SH-SY5Y (cell line): ENCODE data around the gene GPRASP2.

Experiments
- GATA2 ChIP-seq: IDR thresholded peaks from 2 replicates; pipeline ENCODE4 v1.6.1; 2011; ENCODE audit warnings: mild to moderate bottlenecking, low read depth, low read length
- GATA3 ChIP-seq: IDR thresholded peaks from 2 replicates; pipeline ENCODE4 v1.6.1; 2011; ENCODE audit warnings: low read depth, mild to moderate bottlenecking, low read length, moderate library complexity

GRCh38 chrX:102697494-102697893 lies 14.8 kb upstream of the GPRASP2 start:
- TF ChIP-seq GATA3: no peak
- TF ChIP-seq GATA2: no peak
